KMS-11 (cell line): Measurements from ENCODE around the gene CABCOCO1.

Experiments used
- H2AFZ ChIP-seq: fragments of 200-600 bp; sonication (generic); 2 replicates; pipeline ENCODE4 v1.6.1; 2016; ENCODE audit warnings: antibody characterized with exemption, mixed run types, low read depth
- H3K27ac ChIP-seq: fragments of 200-600 bp; sonication (generic); 2 replicates; pipeline ENCODE4 v1.6.1; 2016; ENCODE audit warnings: mild to moderate bottlenecking, mixed run types
- H3K27me3 ChIP-seq: fragments of 200-600 bp; sonication (generic); 2 replicates; pipeline ENCODE4 v1.6.1; 2017; ENCODE audit warnings: mild to moderate bottlenecking, low read depth, mixed run types, moderate library complexity; ENCODE audit not compliant: insufficient read depth
- H3K36me3 ChIP-seq: fragments of 200-600 bp; sonication (generic); 2 replicates; pipeline ENCODE4 v1.6.1; 2017; ENCODE audit warnings: mild to moderate bottlenecking, mixed run types; ENCODE audit not compliant: insufficient read depth
- H3K4me1 ChIP-seq: fragments of 200-600 bp; sonication (generic); 2 replicates; pipeline ENCODE4 v1.6.1; 2016; ENCODE audit warnings: mild to moderate bottlenecking, low read depth, mixed run types; ENCODE audit not compliant: poor library complexity, severe bottlenecking
- H3K4me2 ChIP-seq: fragments of 200-600 bp; sonication (generic); 2 replicates; pipeline ENCODE4 v1.7.0; 2016; ENCODE audit warnings: mild to moderate bottlenecking, mixed run types
- H3K4me3 ChIP-seq: fragments of 200-600 bp; sonication (generic); IDR thresholded peaks from 2 replicates; pipeline ENCODE4 v1.6.1; 2017; ENCODE audit warnings: low read depth, low read length, mixed read lengths; ENCODE audit not compliant: insufficient read depth
- H3K79me2 ChIP-seq: fragments of 200-600 bp; sonication (generic); 2 replicates; pipeline ENCODE4 v1.6.1; 2016; ENCODE audit warnings: low read depth, mixed run types; ENCODE audit not compliant: insufficient read depth
- H3K9ac ChIP-seq: fragments of 200-600 bp; sonication (generic); 2 replicates; pipeline ENCODE4 v1.6.1; 2016; ENCODE audit warnings: mild to moderate bottlenecking, mixed run types
- H4K20me1 ChIP-seq: fragments of 200-600 bp; sonication (generic); 2 replicates; pipeline ENCODE4 v1.6.1; 2016; ENCODE audit warnings: mild to moderate bottlenecking, mixed run types; ENCODE audit not compliant: insufficient read depth
- TF ChIP-seq, protein P1 (sequence below): fragments of 200-600 bp; sonication (generic); conservative IDR thresholded peaks from 2 replicates; pipeline ENCODE4 v1.6.1; 2017; ENCODE audit warnings: low read depth, mild to moderate bottlenecking, antibody characterized with exemption, low read length, moderate library complexity, mixed read lengths

The CABCOCO1 gene

GRCh38 chr10:61814160-61814559 lies 151.4 kb downstream of the CABCOCO1 start:
- Histone ChIP-seq H3K4me1 (peaks cover 9% of the 10 kb centered on the region), H3K79me2 (no peaks in the 10 kb centered on the region), H3K27ac (no peak overlapping the region), H3K4me2 (no peak overlapping the region), H2AFZ (no peak overlapping the region), H3K36me3 (no peaks in the 10 kb centered on the region), H4K20me1 (no peaks in the 10 kb centered on the region), H3K27me3 (no peaks in the 10 kb centered on the region), H3K9ac (no peak overlapping the region), H3K4me3 (no peak overlapping the region)
- TF ChIP-seq, protein P1, sequence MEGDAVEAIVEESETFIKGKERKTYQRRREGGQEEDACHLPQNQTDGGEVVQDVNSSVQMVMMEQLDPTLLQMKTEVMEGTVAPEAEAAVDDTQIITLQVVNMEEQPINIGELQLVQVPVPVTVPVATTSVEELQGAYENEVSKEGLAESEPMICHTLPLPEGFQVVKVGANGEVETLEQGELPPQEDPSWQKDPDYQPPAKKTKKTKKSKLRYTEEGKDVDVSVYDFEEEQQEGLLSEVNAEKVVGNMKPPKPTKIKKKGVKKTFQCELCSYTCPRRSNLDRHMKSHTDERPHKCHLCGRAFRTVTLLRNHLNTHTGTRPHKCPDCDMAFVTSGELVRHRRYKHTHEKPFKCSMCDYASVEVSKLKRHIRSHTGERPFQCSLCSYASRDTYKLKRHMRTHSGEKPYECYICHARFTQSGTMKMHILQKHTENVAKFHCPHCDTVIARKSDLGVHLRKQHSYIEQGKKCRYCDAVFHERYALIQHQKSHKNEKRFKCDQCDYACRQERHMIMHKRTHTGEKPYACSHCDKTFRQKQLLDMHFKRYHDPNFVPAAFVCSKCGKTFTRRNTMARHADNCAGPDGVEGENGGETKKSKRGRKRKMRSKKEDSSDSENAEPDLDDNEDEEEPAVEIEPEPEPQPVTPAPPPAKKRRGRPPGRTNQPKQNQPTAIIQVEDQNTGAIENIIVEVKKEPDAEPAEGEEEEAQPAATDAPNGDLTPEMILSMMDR = no peak

DNA sequence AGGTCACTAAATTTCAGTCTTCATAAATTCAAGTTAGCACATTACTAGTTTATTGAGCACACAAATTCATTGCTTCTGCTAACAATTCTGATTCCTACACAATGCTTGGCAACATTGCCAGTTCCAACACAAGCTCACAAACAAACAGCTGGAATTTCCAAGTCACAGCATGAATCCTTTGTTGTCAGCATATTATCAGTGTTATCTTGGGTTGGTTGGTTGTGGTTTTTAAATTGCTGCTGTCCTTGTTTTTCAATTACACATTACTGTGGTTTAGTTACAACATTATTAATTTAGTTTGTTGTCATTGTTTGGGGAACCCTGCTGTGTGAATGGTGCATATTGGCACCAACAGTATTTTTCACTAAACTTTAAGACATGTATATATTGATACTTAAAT lies 152.8 kb downstream of the CABCOCO1 start:
- Histone ChIP-seq H3K27ac (no peak overlapping the region), H3K36me3 (no peaks in the 10 kb centered on the region), H3K27me3 (no peaks in the 10 kb centered on the region), H2AFZ (no peak overlapping the region), H4K20me1 (no peaks in the 10 kb centered on the region), H3K4me2 (no peak overlapping the region; the same call in 1 of the 2 replicates), H3K9ac (no peak overlapping the region), H3K79me2 (no peaks in the 10 kb centered on the region), H3K4me1 (peaks cover 9% of the 10 kb centered on the region), H3K4me3 (no peak overlapping the region)
- TF ChIP-seq, protein P1 = no peak
